Left lung (tissue), 10 donors: ENCODE results near the gene OBSCN. TPM values are rescaled to one million over a fixed set of nuclear protein-coding genes. Genes with fewer than 3 reads are reported as not detected.
A peak's percentile ranks its signal among the peaks of the same experiment; 100 is the strongest.

Experiments used
- ATAC-seq: fragments of 200-7000 bp; cut with Tn5 transposase; one replicate; pipeline ENCODE4 v1.9.1; 2020; ENCODE audit warnings: moderate library complexity
- DNase-seq, 4 donors: peaks; one replicate each; pipeline ENCODE4 v3.0.0-alpha.2; 2013 to 2020
- H3K27ac ChIP-seq, 2 donors: fragments of 200-600 bp; sonication (generic) in 1 of 2; one replicate each; pipeline versions ENCODE4 v1.5.0 to v1.8.0; 2020 to 2021
- H3K27me3 ChIP-seq, 2 donors: fragments of 200-600 bp; sonication (generic) in 1 of 2; one replicate each; pipeline versions ENCODE4 v1.5.0 to v1.8.0; 2020 to 2021
- H3K36me3 ChIP-seq, 2 donors: fragments of 200-600 bp; sonication (generic) in 1 of 2; one replicate each; pipeline versions ENCODE4 v1.5.0 to v1.8.0; 2020 to 2021
- H3K4me1 ChIP-seq, 2 donors: fragments of 200-600 bp; one replicate each; pipeline ENCODE4 v1.8.0; 2021
- H3K4me3 ChIP-seq, 2 donors: fragments of 200-600 bp; sonication (generic) in 1 of 2; one replicate each; pipeline versions ENCODE4 v1.5.0 to v1.8.0; 2020 to 2021; ENCODE audit warnings: mild to moderate bottlenecking in 1 of 2
- H3K9me3 ChIP-seq, 2 donors: fragments of 200-600 bp; sonication (generic) in 1 of 2; one replicate each; pipeline versions ENCODE4 v1.5.0 to v1.8.0; 2020 to 2021
- CTCF ChIP-seq, 2 donors: fragments of 200-600 bp; sonication (generic) in 1 of 2; IDR thresholded peaks; one replicate each; pipeline versions ENCODE4 v1.5.0 to v1.8.0; 2021; ENCODE audit warnings: antibody characterized with exemption in 2 of 2
- intact Hi-C, 2 donors: fragments of 100-400 bp; cut with DNase I; formaldehyde crosslinking; loops; one replicate each; pipeline versions ENCODE4 v1.11.2 to v1.14.2; 2022
- polyA plus RNA-seq, 6 donors: library from polyadenylated mRNA; unstranded; fragments of 120-200 nt; gene quantifications; one replicate each; pipeline ENCODE4 v1.2.1, GENCODE V29; 2013; ENCODE audit not compliant: insufficient read length in 6 of 6
- total RNA-seq, 2 donors: library from RNA; stranded (reverse); fragmentation: NEBNext Ultra II Directional; extraction: Animal tissue kit (Norgen Biotek cat#: 25700); gene quantifications; one replicate each; pipeline ENCODE4 v1.2.1, GENCODE V29; 2021
- donor health status: DM: no; HTN: yes; CAD: no.
- donor health status: DM: no; HTN: no; CAD: no.

OBSCN gene
- total and polyA plus RNA-seq, 8 donors, result 20.3 to 69.5 (median 47.5) TPM

GRCh38 chr1:228335406-228336307 is 127.8 kb downstream of the OBSCN start:
- no peak for TF ChIP-seq CTCF (IDR thresholded peaks at IDR 0.05)
- Histone ChIP-seq H3K27me3 (no peaks in the 10 kb centered on the region), H3K9me3 (no peaks in the 10 kb centered on the region), H3K4me3 (no peak overlapping the region), H3K36me3 (peaks cover 0 to 30% of the 10 kb centered on the region in 2 donors), H3K27ac (no peak overlapping the region), H3K4me1 (no peaks in the 10 kb centered on the region)
- peak in 1 of 4 donors; percentile 22 for DNase-seq
- no peak for ATAC-seq
- intact Hi-C loops, result no loop called here

- no peaks in the 10 kb centered on the region for H3K9me3 ChIP-seq
- ATAC-seq (no peak), DNase-seq (peak in 2 of 4 donors; percentile 30 to 73)
- H3K36me3 ChIP-seq, result peaks cover 0 to 30% of the 10 kb centered on the region in 2 donors
- H3K4me3 ChIP-seq, result no peak overlapping the region
- no peak for TF ChIP-seq CTCF (IDR thresholded peaks at IDR 0.05)
- no peak overlapping the region for H3K27ac ChIP-seq
- H3K27me3 ChIP-seq, result no peaks in the 10 kb centered on the region
- intact Hi-C loops, result no loop called here
- H3K4me1 ChIP-seq, result no peaks in the 10 kb centered on the region
Measured at GRCh38 chr1:228336308-228337030, 128.6 kb downstream of the OBSCN start.

- peaks cover 0 to 30% of the 10 kb centered on the region in 2 donors for H3K36me3 ChIP-seq
- peak in 2 of 4 donors; percentile 26 to 70 for DNase-seq
- no peak overlapping the region for H3K4me3 ChIP-seq
- H3K9me3 ChIP-seq, result no peaks in the 10 kb centered on the region
- intact Hi-C loops, result no loop called here
- no peak for ATAC-seq
- no peaks in the 10 kb centered on the region for H3K27me3 ChIP-seq
- TF ChIP-seq CTCF (IDR thresholded peaks at IDR 0.05), result no peak
- no peak overlapping the region for H3K27ac ChIP-seq
- no peaks in the 10 kb centered on the region for H3K4me1 ChIP-seq
Measured at GRCh38 chr1:228337031-228337564, 129.3 kb downstream of the OBSCN start.

- intact Hi-C loops, result no loop called here
- peak in 2 of 4 donors; percentile 29 to 71 for DNase-seq
- H3K36me3 ChIP-seq, result peaks cover 0 to 30% of the 10 kb centered on the region in 2 donors
Measured at GRCh38 chr1:228337711-228338520, 130.1 kb downstream of the OBSCN start.

More at GRCh38 chr1:228337711-228338520, 130.1 kb downstream of the OBSCN start:
- H3K27me3 ChIP-seq, result no peaks in the 10 kb centered on the region
- no peak overlapping the region for H3K4me3 ChIP-seq
- no peak for TF ChIP-seq CTCF (IDR thresholded peaks at IDR 0.05)
- no peaks in the 10 kb centered on the region for H3K9me3 ChIP-seq
- no peak overlapping the region for H3K27ac ChIP-seq
- ATAC-seq, result no peak
- H3K4me1 ChIP-seq, result no peaks in the 10 kb centered on the region
